Measurements from ENCODE around the gene JAKMIP2. TPM values are rescaled to one million over a fixed set of nuclear protein-coding genes. Genes with fewer than 3 reads are reported as not detected.

The JAKMIP2 gene
- total RNA-seq, 1 experiment from 2014 or later, result 6.4 TPM

GRCh38 chr5:147697380-147697779 lies 85.1 kb downstream of the JAKMIP2 start:
- H3K79me2 ChIP-seq (ENCODE audit: insufficient read depth, low read length), result peaks cover 2% of the 10 kb centered on the region; the same call in 1 of the 2 replicates
- no peak for DNase-seq
- H2AK5ac ChIP-seq (ENCODE audit: insufficient read length, low read length), result no peak overlapping the region
- H3K4ac ChIP-seq (ENCODE audit: low read depth, low read length), result no peak overlapping the region
- peaks cover 18% of the 10 kb centered on the region for H3K9me3 ChIP-seq (ENCODE audit: control insufficient read depth, low read depth, low read length)
- no peak overlapping the region for H3K23ac ChIP-seq (ENCODE audit: insufficient read length, low read depth, low read length)
- H3T11ph ChIP-seq (ENCODE audit: low read length), result no peak overlapping the region
- no peak overlapping the region for H2BK20ac ChIP-seq (ENCODE audit: low read depth, low read length, poor library complexity, severe bottlenecking)
- no peaks in the 10 kb centered on the region for H3K4me1 Mint-ChIP-seq
- H2BK120ac ChIP-seq (ENCODE audit: low read depth, low read length, poor library complexity, severe bottlenecking), result no peak overlapping the region
- H2BK5ac ChIP-seq (ENCODE audit: insufficient read length, low read length), result no peak overlapping the region
- H2BK12ac ChIP-seq (ENCODE audit: insufficient read length, low read depth, low read length), result no peak overlapping the region
- no peaks in the 10 kb centered on the region for H3K79me1 ChIP-seq (ENCODE audit: insufficient read depth, low read depth, low read length, poor library complexity, severe bottlenecking)
- TF ChIP-seq, protein P1, sequence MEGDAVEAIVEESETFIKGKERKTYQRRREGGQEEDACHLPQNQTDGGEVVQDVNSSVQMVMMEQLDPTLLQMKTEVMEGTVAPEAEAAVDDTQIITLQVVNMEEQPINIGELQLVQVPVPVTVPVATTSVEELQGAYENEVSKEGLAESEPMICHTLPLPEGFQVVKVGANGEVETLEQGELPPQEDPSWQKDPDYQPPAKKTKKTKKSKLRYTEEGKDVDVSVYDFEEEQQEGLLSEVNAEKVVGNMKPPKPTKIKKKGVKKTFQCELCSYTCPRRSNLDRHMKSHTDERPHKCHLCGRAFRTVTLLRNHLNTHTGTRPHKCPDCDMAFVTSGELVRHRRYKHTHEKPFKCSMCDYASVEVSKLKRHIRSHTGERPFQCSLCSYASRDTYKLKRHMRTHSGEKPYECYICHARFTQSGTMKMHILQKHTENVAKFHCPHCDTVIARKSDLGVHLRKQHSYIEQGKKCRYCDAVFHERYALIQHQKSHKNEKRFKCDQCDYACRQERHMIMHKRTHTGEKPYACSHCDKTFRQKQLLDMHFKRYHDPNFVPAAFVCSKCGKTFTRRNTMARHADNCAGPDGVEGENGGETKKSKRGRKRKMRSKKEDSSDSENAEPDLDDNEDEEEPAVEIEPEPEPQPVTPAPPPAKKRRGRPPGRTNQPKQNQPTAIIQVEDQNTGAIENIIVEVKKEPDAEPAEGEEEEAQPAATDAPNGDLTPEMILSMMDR (conservative IDR thresholded peaks at IDR 0.05), result no peak
- no peak overlapping the region for H3K9ac ChIP-seq (ENCODE audit: extremely low read depth, insufficient read length, low read length)
- H3K9me3 Mint-ChIP-seq, result peaks cover 29 to 31% of the 10 kb centered on the region in 2 experiments
- H4K91ac ChIP-seq (ENCODE audit: insufficient read length, low read depth, low read length), result no peak overlapping the region
- no peaks in the 10 kb centered on the region; the same call in 1 of the 2 replicates for H3K27me3 Mint-ChIP-seq (ENCODE audit: low read depth)
- H3K4me3 Mint-ChIP-seq, result no peak overlapping the region
- H3K14ac ChIP-seq (ENCODE audit: insufficient read depth, low read length), result no peak overlapping the region
- H3K23me2 ChIP-seq (ENCODE audit: insufficient read length, low read depth, low read length, poor library complexity, severe bottlenecking), result no peaks in the 10 kb centered on the region
- H4K8ac ChIP-seq (replicated peaks; ENCODE audit: insufficient read length, low read depth, low read length), result no peak overlapping the region
- no peaks in the 10 kb centered on the region for H3K4me1 ChIP-seq (ENCODE audit: insufficient read depth, low read length)
- no peaks in the 10 kb centered on the region for H4K20me1 ChIP-seq (ENCODE audit: control insufficient read depth, insufficient read depth, insufficient read length)
- H3K27ac Mint-ChIP-seq, result no peak overlapping the region
- no peak overlapping the region for H4K5ac ChIP-seq (ENCODE audit: insufficient read length, low read depth, low read length)
- H3K56ac ChIP-seq (ENCODE audit: insufficient read length, low read depth, low read length), result no peak overlapping the region
- no peak overlapping the region for H3K4me2 ChIP-seq (ENCODE audit: insufficient read depth, insufficient read length, low read length)
- H2BK15ac ChIP-seq (ENCODE audit: low read depth, low read length), result no peak overlapping the region
- peaks cover 29 to 36% (median 34%) of the 10 kb centered on the region in 3 experiments for H3K36me3 Mint-ChIP-seq (ENCODE audit: insufficient read depth in 1 of 3, low read depth in 3 of 3)
- no peak overlapping the region for H3K18ac ChIP-seq (ENCODE audit: insufficient read length, low read depth, low read length)
- no peak overlapping the region for H3K27ac ChIP-seq (ENCODE audit: insufficient read length, low read depth, low read length)
- H3K27me3 ChIP-seq (ENCODE audit: insufficient read depth, low read length), result no peaks in the 10 kb centered on the region
- no peak overlapping the region for H2AFZ ChIP-seq (ENCODE audit: low read length)
